GM18520 (cell line): ENCODE data around the gene TYR.
"Not testable (repeated sequence)": the region's sequence is repeated elsewhere in the genome, so short reads cannot be mapped to it uniquely, and the experiment has no call there.

Experiments used
- ATAC-seq: cut with Tn5 transposase; IDR thresholded peaks from one replicate; pipeline ENCODE4 v1.9.1; 2021; ENCODE audit not compliant: unreplicated experiment

The TYR gene

GRCh38 chr11:89267660-89268302, 90.1 kb downstream of the TYR start:
- no peak for ATAC-seq

- ATAC-seq = not testable (repeated sequence)
Observed at GRCh38 chr11:89272540-89273088, 94.9 kb downstream of the TYR start.

DNA sequence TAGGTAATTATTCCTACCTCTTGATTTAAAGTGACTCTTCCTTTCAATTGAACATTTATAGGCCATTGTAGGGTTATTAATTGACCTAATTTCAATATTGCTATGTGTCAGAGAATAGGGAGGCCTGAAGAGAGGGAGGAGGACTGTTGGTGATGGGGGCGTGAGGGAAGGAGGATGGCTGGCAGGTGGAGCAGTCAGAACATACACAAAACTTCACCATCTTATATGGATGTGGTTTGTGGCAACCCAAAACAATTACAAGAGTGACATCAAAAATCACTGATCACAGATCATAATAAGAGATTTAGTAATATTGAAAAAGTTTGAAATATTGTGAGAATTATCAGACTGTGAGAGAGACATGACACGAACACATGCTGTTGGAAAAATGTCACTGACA, 95.5 kb downstream of the TYR start:
- not testable (repeated sequence) for ATAC-seq

GRCh38 chr11:89275966-89276365, 98.3 kb downstream of the TYR start:
- ATAC-seq = no peak

- no peak for ATAC-seq
Observed at GRCh38 chr11:89279176-89279575, 101.5 kb downstream of the TYR start.

DNA sequence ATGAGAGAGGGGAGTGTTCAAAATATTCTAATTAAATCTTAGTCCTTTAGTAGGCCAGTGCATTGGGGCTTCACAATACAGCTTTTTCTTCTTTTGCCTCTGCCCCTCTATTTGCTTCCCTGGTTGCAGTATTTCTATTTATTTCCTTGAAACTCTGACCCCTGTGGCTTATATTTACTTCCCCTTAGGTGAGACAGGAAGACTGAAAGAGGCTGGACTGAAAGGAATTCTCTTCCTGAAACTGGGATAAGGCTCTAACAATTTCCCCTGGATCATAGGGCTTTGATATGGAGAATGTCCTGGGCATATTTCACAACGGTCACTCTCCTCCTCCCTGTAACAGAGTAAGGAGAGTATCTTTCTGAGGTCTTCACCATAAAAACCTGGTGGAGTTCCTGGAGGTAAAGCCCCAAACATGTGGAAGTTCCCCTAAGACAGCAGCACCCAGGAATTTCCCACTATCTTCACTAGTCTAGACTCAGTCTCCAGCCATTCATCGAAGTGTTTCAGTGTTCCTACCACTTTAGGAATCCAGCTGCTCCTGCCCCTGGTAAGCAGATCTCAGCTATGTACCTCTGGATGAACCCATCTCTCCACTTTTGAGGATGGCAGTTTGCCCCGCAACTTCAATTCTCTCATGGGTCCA, 103.5 kb downstream of the TYR start:
- not testable (repeated sequence) for ATAC-seq

- ATAC-seq = not testable (repeated sequence)
Observed at GRCh38 chr11:89286601-89287000, 108.9 kb downstream of the TYR start.

GRCh38 chr11:89288004-89288403, 110.3 kb downstream of the TYR start:
- ATAC-seq = not testable (repeated sequence)

GRCh38 chr11:89293965-89294679, 116.4 kb downstream of the TYR start:
- no peak for ATAC-seq

- not testable (repeated sequence) for ATAC-seq
Observed at GRCh38 chr11:89295023-89295422, 117.3 kb downstream of the TYR start.

- not testable (repeated sequence) for ATAC-seq
Observed at GRCh38 chr11:89303029-89303428, 125.4 kb downstream of the TYR start.

DNA sequence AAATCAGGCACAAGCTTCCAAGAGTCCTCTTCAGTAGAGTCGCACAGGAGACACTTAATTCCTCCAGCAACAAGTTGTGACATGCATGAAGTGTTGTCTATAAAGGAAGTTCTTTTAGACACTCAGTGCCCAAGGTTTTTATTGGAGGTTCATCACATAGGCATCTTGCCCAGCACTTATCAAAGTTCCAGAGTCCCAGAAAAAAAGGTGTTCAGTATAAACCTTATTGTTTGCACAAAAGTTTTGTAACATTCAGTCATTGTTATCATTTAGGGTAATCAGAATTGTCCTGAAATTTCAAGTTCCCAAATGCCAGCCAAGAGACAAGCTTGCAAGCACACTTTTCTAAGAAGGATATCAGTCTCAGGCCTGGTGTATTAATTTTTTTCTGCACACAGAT, 130.6 kb downstream of the TYR start:
- not testable (repeated sequence) for ATAC-seq

DNA sequence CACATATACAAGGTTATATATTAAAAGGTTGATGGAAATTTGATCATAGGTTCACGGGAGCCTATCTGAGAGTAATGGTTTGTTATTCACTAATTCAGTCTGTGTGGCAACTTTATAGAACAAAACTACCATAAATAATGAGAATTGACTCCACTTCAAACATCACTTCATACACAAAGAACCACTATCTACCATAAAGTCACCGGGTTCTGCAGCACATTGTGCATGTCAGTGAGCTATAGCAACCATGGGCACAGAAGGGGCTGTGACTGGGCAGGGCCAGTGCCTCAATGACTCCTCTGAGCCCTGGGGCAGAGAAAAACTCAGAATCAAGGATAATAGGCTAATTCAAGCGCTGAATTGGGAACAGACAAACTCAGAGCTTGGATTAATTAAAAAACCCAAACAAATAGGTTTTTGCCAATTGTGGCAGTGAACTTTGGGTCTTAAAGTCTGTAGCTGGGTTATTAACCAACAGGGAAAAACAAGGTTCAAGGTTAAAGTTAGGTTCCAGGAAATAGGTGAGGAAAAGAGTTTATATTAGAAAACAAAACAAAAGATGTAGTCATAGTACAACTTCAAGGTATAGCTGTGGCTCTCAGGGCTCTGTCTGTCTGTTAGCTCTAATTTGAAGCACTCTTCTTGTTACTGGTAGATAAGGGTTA, 131.8 kb downstream of the TYR start:
- not testable (repeated sequence) for ATAC-seq

DNA sequence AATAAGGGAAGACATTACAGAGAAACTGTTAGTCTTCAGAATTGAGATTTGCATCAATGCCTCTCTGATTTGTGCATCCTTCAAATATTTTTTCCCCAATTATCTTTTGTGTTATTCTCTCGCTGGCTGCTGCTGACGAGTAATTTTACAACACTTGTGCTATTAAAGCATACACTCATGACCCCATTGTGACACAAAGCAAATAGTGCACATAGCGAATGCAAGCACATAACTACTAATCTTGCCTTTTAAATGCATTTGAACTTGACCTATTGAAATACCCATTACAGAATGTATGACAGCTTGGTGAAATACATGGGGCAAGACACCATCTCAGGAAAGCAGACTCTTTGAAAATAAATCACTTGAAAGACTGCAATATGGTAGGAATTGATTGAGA, 132.9 kb downstream of the TYR start:
- not testable (repeated sequence) for ATAC-seq

DNA sequence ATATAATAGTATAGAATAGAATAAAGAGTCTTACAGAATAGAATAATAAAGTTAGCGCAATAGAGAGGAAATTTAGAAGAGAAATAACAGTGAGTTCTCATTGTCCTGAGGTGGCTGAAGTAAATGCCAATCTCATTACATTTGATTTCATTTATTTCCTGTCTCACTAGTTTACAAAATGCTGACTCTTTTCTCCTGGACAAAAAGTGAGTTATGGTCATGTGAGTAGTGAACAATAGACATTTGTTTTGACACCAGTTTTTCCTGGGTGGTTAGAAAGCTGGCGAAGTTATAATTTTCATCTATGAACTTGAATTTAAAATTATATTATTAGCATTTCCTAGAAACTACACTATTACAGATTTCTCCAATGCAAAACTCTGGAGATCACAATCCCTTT, 143.7 kb downstream of the TYR start:
- no peak for ATAC-seq

DNA sequence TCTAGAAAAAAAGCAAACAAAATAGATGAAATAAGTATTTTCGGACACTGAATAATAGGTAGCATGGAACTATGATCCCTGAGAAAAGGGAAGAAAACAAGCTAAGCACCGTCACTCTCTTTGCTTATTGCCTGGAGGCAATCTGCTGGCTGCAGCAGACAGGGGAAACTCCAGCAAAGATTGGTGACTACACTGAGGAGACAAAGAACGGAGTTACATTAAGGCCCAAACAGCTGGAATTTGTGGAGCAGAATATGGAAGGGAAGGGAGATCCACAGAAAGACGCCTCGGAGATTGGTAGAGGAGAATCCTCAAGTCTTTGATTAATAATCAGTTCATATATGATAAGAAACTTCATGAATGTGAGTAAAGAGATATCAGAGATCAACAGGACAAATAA, 150.2 kb downstream of the TYR start:
- no peak for ATAC-seq

GRCh38 chr11:89331940-89332339, 154.3 kb downstream of the TYR start:
- ATAC-seq = not testable (repeated sequence)

DNA sequence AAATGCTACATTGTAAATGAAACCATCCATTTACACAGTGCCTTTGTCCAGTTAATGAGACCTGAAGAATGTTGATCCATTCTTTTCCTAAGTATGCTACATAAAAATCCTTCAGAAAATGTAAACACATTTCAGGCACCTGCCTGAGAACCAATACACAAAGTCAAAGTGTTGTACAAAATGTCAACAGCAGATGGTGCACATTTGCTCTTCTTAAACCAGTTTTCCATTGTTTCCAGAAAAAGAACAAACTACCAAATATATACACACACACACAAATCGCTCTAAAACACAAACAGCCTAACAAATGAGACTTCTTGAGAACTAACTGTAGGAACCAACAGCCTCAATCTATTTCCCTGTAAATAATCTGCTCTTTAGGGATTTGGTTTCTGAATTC, 156.0 kb downstream of the TYR start:
- ATAC-seq = not testable (repeated sequence)

- not testable (repeated sequence) for ATAC-seq
Observed at GRCh38 chr11:89337100-89337650, 159.5 kb downstream of the TYR start.

DNA sequence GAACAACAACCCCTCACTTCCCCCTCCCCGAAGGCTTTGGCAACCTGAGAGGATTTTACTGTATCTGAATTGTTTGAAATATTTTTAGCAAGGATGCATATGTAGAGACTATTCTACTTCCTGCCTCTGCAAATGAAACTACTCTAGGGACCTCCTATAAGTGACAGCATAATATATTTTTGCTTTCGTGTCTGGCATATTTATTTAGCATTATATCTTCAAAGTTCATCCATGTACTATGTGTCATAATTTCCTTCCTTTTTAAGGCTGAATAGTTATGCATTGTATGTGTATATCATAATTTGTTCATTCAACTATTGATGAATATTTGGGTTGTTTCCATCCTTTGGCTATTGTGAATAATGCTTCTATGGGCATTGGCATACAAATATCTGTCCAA, 160.4 kb downstream of the TYR start:
- ATAC-seq = not testable (repeated sequence)

DNA sequence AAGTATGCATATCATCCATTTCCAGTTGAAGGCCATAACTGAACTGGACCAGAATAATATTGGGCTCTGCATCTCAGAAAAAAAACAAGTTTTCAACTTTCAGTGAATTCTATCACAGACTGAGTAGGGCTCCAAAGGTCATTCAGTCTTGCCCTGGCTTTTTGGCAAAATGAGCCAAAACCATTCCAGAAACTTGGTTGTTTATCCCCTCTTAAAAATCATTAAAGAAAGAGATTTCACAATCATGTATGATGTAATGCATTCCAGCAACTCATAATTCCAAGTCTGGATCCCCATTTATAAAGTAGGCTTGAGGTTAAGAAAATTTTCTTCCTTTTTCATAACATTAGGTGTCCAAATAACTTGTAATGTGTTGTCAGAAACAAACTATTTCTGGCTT, 162.8 kb downstream of the TYR start:
- ATAC-seq = not testable (repeated sequence)
